GM21576 (cell line): ENCODE measurements around the gene CTTN.

Experiments
- ATAC-seq: cut with Tn5 transposase; IDR thresholded peaks from one replicate; pipeline ENCODE4 v1.9.1; 2021; ENCODE audit warnings: mild to moderate bottlenecking, moderate library complexity; ENCODE audit not compliant: unreplicated experiment

Gene CTTN

GRCh38 chr11:70397983-70398833 is at the start of gene CTTN:
CTTN (plus strand) TSS chr11:70398529; CDS start chr11:70407298, 8,769 bp downstream.
- ATAC-seq, result peak; percentile 44

DNA sequence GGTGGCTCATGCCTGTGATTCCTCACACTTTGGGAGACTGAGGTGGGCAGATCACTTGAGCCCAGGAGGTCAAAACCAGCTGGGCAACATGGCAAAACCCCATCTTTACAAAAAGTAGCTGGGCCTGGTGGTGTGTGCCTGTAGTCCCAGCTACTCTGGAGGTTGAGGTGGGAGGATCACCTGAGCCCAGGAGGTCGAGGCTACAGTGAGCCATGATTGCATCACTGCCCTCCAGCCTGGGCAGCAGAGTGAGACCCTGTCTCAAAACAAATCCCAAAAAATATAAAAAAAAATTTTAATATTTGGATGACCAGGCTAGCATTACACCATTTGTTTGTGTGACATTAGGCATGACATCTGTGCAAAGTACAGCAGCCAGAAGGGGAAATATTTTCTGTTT is 49.7 kb upstream of the CTTN start:
- no peak for ATAC-seq

DNA sequence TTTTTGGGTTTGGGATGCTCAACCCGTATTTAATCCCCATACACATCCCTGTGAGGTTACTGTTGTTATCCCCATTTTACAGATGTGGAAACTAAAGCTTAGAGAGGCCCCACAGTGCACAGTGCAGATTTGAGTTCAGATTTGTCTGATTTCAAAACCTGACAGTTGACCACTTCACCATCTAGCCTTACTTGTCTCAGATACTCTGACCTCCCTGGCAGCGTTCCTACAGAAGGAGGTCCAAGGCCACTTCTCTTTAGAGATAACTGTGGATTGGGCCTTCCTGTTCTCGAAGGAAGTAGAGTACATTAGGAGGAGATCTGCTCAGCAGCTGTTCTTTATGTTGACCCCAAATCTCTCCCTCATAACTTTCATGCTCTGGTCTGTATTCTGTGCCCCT is 46.7 kb upstream of the CTTN start:
- ATAC-seq, result no peak

DNA sequence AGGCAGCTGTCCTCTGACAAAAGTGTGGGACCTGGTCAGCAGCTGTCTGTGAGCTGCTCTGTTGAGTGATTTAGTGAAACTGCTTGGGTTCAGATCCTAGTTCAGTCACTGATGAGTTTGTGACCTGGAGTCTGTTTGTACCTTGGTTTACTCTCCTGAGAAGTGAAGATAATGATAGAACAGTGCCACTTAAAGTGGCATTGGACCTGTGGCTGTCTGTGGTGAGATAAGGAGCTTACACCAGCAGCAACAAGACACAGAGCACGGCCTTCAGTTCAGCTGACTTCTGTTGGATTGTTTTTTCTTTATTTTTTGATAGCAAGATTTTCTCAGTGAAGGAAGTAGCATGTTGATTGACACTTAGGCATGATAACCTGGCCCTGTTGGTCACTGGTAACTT is 46.2 kb upstream of the CTTN start:
- ATAC-seq, result no peak

DNA sequence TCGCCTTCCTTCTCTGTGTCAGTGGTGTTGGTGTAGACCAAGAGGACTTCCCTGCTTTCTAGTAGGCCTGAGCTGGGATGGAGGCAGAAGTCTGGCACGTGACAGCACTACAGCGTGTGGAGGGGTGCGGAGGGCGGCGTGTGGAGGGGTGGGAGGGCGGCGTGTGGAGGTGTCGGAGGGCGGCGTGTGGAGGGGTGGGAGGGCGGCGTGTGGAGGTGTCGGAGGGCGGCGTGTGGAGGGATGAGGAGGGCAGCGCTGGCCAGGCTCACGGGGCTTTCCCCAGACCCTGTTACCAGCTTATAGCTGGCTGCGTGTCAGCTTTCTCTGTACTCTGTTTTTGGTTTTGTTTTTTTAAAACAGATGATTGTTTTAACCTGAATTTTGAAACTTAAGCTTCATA is 45.7 kb upstream of the CTTN start:
- ATAC-seq, result no peak

GRCh38 chr11:70353329-70353728 is 45.0 kb upstream of the CTTN start:
- ATAC-seq, result no peak

- ATAC-seq, result no peak
Observed at GRCh38 chr11:70353900-70354568, 44.3 kb upstream of the CTTN start.

- ATAC-seq, result no peak
Observed at GRCh38 chr11:70354629-70355028, 43.7 kb upstream of the CTTN start.

DNA sequence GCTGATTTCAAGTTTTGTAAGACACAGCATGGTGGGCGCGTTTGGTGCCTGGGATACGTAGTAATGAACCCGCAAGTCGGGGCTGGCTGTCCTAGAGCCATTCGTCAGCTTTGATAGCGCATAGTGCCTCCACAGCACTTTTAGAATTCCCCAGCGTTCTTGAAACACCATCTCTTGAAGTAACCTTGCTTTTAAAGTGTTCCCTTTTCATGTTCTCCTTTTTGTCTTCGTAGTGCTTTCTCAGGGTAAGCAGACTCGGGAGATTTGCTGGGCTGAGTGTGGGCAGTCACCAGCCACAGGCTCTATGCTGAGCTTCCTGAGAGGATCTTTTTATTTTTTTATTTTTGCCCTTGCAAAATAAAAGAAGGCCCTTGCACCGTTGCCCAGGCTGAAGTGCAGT is 39.6 kb upstream of the CTTN start:
- ATAC-seq, result no peak

DNA sequence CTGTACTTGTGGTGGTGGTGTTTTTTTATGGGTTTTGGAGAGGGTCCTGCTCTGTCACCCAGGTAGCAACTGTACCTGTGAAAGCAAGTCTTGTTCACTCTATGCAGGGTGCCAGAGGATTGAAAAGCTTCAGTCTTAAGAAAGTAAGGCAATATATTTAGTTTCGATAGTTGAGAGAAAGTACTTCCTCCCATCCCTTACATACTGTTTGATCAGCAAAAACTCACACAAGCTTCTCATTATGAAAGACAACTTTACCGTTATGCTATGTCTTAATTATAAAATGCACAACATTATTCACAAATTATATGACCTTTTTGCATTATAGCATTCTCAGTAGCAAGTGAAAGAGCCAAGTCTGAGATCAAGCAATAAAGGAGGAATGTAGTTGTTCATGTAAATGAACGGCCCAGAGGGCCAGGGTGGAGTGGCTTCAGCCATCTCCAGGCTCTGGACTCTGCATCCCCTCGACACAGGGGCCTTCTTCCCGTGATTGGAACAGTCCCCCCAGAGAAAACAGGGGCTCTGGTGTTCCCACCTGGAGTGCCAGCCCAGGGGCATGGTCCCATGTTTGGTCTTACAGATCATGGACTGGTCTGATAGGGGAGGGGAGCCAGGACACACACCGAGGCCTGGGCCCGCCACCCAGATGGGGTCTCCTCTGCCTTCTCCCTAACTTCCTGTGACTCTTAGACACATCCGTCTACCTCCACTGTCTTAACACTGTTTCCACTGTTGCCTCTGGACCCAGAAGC is 38.7 kb upstream of the CTTN start:
- no peak for ATAC-seq

DNA sequence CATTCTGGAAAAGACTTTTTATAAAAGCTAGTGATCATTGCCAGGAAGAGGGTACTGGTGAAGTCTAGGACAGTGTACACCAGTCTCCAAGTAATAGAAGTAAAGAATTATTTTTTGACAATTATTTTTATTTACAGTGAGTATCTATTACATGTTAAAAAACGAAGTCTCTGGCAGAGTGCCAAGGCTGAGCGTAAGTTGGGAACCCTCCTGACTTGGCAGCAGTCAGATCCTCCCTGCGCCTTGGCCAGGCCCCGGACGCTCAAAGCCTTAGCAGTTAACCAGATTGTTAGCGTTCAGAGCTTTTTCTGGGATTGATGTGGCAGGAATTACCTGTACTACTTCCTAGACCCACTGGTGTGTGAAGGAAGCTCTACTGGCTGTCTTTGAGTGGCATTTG is 38.1 kb upstream of the CTTN start:
- ATAC-seq, result no peak

DNA sequence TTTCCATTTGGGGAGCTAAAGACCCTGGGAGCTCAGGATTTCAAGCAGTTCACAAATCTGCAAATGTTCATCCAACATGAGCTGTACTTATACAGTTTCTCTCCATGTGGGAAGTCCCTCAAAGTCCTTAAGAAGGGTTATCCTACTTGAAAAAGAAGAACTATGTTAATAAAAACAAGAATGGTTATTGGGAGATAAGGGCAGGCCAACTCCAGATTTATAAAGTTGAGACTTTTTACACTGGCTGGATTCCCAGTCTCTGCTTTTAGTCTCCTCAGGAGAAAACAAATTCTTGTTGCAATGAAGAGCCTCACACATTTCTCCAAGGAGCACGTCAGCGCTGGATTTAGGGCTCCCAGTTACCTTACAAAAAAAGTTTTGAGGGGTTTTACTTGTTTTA is 34.2 kb upstream of the CTTN start:
- ATAC-seq, result no peak

DNA sequence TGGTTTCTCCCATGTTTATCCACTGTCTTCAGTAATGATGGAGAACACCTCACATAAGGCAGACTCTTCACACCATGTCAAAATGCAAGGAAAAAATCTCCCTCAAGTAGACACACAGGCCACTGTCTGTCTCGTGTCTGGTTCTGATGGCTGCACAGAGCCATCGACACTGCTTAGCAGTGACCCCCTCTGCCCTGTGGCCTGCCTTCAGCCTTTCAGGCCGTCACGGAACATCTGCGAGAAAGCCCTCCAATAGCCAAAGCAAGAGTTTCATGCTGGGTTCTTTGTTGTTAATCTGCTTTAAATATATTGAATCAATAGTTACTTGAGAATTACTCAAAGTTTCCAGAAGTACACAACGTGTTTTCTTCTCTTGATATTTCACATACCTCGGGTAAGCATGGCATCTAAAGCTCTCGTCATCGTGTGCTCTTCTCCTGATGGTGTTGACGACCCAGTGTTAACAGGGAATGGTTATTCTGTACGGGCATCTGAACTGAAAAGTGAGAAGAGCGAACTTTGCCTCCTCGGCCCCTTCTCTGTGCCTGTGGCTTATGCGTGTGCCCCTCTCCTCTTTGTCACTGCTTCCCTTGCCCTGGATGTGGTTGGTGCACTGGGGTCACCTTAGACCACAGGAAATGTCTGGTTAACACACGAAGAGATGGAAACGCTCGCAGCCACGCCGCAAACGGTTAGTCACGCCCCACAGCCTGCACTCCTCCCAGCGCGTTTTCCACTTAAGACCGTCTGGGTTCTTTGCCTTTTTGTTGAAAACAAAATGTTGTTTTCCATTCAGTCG is 33.4 kb upstream of the CTTN start:
- ATAC-seq, result no peak

DNA sequence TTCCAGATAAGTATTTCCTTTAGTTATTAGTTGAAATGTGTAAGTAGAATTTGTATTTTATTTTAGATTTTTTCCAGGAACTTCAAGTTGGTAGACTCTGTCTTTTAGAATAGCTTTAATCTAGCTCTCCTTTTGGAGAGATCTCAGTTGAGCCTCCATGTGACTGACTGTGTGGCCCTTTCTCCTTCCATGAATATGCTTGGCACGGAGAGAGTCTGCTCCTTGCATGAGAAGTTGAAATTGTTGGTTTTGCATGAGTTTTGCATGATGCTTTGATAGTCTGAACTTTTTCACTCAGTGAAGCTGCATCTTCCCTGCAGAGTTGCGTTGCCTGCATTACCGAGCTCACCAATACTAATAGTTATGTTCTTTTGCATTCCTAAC is 32.8 kb upstream of the CTTN start:
- no peak for ATAC-seq

GRCh38 chr11:70367071-70367470 is 31.3 kb upstream of the CTTN start:
- ATAC-seq, result no peak

DNA sequence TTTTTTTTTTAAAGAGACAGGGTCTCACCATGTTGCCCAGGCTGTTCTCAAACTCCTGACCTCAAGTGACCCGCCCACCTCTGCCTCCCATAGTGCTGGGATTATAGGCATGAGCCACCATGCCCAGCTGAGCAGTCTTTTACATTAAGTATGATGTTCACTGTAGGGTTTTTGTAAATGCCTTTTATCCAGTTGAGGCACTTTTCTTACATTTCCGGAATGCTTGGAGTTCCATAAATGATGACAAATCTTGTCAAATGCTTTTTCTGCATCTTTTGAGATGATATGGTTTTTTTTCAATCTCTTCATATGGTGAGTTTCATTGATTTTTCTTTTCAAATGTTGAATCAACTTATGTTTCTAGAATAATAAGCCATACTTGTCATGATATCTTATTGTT is 29.4 kb upstream of the CTTN start:
- no peak for ATAC-seq

GRCh38 chr11:70371241-70371640 is 27.1 kb upstream of the CTTN start:
- no peak for ATAC-seq

DNA sequence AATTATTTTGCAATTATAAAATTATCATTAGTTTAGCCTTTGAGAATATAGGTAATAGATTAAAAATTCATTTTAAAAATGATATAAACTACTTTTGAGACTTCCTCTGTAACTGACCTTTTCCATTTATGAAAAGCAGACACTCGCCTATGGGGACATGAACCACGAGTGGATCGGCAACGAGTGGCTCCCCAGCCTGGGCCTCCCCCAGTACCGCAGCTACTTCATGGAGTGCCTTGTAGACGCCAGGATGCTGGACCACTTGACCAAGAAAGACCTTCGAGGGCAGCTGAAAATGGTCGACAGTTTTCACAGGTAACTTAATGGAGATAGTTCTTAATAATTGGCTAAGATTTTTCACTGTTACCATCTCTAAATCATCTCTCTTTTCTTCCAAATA is 26.3 kb upstream of the CTTN start:
- no peak for ATAC-seq

GRCh38 chr11:70376621-70377020 is 21.7 kb upstream of the CTTN start:
- ATAC-seq, result no peak

GRCh38 chr11:70377645-70378044 is 20.7 kb upstream of the CTTN start:
- no peak for ATAC-seq
